ENCODE data around the gene SDHAF2.

DNA sequence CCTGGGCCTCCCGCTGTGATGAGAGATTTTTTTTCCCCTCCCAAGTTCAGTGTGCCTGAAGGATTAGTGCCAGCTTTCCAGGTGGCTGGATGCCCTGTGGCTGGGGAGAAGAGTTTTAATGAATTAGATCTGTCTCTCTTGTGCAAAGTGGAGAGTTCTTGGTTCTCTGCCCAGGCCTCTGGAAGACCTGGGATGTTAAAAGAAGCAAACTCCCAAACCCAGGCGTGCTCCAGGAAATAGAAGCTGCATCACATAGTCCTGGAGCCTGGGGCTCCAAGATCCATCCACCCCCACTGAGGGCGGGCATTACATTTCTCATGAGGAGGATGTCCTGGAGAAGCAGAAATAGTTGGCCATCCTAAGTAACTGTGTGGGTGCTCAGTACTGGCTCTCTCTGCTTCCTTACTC is 30.6 kb downstream of the SDHAF2 start:
- no peak for TF ChIP-seq CTCF (IDR thresholded peaks at IDR 0.05)
- TF ChIP-seq POLR2AphosphoS5 (IDR thresholded peaks at IDR 0.05) = no peak
